GM23338 (cell line): ENCODE measurements around the gene ZDHHC11B.

ENCODE experiments used
- EZH2 ChIP-seq: fragments of 200-600 bp; sonication (generic); IDR thresholded peaks from one replicate; pipeline ENCODE4 v1.8.0; 2017; ENCODE audit warnings: antibody characterized with exemption, mild to moderate bottlenecking, low read depth; ENCODE audit not compliant: unreplicated experiment
- TF ChIP-seq, protein P1 (sequence below), 2 experiments: fragments of 200-600 bp in 1 of 2; sonication (generic) in 1 of 2; conservative IDR thresholded peaks; 2 replicates each; pipeline versions ENCODE4 v1.5.1 to v1.6.1; 2016 to 2017; ENCODE audit warnings: antibody characterized with exemption in 2 of 2, low read depth in 2 of 2, mild to moderate bottlenecking in 2 of 2, moderate library complexity in 1 of 2
- TF ChIP-seq, protein P2 (sequence below): IDR thresholded peaks from one replicate; pipeline ENCODE4 v1.6.1; 2018; ENCODE audit warnings: antibody characterized with exemption; ENCODE audit not compliant: unreplicated experiment

DNA sequence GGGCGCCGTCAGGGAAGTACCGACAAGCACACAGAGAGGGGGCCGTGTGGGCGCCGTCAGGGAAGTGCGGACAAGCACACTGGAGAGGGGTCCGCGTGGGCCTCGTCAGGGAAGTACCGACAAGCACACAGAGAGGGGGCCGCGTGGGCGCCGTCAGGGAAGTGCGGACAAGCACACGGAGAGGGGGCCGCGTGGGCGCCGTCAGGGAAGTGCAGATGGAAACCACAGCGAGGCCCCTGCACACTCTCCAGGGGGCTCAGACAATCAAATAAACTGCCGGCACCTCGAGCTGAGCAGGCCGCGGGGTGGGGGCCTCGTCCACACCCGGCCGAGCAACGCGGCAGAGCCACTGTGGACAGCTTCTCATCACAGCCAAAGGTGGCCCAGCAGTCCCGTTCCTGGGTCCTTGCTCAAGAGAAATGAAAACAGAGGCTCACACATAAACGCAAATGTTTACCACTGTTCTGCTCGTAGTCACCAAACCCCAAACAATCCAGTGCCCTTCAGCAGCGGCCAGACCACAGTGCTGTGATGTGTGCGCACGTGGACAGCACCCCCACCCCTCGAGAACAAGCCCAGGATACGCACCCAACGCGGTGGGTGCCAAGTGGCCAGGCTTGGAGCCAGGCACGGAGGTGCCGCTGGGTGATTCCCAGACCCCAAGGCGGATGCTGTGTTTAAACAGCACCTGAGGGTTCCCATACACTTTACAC, 116.1 kb downstream of the ZDHHC11B start:
- TF ChIP-seq, protein P1, sequence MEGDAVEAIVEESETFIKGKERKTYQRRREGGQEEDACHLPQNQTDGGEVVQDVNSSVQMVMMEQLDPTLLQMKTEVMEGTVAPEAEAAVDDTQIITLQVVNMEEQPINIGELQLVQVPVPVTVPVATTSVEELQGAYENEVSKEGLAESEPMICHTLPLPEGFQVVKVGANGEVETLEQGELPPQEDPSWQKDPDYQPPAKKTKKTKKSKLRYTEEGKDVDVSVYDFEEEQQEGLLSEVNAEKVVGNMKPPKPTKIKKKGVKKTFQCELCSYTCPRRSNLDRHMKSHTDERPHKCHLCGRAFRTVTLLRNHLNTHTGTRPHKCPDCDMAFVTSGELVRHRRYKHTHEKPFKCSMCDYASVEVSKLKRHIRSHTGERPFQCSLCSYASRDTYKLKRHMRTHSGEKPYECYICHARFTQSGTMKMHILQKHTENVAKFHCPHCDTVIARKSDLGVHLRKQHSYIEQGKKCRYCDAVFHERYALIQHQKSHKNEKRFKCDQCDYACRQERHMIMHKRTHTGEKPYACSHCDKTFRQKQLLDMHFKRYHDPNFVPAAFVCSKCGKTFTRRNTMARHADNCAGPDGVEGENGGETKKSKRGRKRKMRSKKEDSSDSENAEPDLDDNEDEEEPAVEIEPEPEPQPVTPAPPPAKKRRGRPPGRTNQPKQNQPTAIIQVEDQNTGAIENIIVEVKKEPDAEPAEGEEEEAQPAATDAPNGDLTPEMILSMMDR (conservative IDR thresholded peaks at IDR 0.05; ENCODE audit: low read depth in 2 of 2) = no peak
- TF ChIP-seq, protein P2, sequence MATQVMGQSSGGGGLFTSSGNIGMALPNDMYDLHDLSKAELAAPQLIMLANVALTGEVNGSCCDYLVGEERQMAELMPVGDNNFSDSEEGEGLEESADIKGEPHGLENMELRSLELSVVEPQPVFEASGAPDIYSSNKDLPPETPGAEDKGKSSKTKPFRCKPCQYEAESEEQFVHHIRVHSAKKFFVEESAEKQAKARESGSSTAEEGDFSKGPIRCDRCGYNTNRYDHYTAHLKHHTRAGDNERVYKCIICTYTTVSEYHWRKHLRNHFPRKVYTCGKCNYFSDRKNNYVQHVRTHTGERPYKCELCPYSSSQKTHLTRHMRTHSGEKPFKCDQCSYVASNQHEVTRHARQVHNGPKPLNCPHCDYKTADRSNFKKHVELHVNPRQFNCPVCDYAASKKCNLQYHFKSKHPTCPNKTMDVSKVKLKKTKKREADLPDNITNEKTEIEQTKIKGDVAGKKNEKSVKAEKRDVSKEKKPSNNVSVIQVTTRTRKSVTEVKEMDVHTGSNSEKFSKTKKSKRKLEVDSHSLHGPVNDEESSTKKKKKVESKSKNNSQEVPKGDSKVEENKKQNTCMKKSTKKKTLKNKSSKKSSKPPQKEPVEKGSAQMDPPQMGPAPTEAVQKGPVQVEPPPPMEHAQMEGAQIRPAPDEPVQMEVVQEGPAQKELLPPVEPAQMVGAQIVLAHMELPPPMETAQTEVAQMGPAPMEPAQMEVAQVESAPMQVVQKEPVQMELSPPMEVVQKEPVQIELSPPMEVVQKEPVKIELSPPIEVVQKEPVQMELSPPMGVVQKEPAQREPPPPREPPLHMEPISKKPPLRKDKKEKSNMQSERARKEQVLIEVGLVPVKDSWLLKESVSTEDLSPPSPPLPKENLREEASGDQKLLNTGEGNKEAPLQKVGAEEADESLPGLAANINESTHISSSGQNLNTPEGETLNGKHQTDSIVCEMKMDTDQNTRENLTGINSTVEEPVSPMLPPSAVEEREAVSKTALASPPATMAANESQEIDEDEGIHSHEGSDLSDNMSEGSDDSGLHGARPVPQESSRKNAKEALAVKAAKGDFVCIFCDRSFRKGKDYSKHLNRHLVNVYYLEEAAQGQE = no peak
- TF ChIP-seq EZH2 = no peak
